GM18858 (cell line): ENCODE measurements around the gene PCNX4.

ENCODE experiments used
- ATAC-seq: cut with Tn5 transposase; IDR thresholded peaks from one replicate; pipeline ENCODE4 v1.9.1; 2021; ENCODE audit not compliant: unreplicated experiment

The PCNX4 gene

GRCh38 chr14:60204843-60205774 is 113.4 kb downstream of the PCNX4 start:
- ATAC-seq = peak; percentile 43

GRCh38 chr14:60206249-60206670 is 114.5 kb downstream of the PCNX4 start:
- no peak for ATAC-seq

GRCh38 chr14:60206837-60207533 is 115.3 kb downstream of the PCNX4 start:
- peak; percentile 38 for ATAC-seq

- ATAC-seq = no peak
These were observed 119.0 kb downstream of the PCNX4 start for GRCh38 chr14:60210703-60211102.

GRCh38 chr14:60211153-60211552 is 119.4 kb downstream of the PCNX4 start:
- ATAC-seq = no peak

- peak; percentile 90 for ATAC-seq
These were observed 121.0 kb downstream of the PCNX4 start for GRCh38 chr14:60212503-60213371.

DNA sequence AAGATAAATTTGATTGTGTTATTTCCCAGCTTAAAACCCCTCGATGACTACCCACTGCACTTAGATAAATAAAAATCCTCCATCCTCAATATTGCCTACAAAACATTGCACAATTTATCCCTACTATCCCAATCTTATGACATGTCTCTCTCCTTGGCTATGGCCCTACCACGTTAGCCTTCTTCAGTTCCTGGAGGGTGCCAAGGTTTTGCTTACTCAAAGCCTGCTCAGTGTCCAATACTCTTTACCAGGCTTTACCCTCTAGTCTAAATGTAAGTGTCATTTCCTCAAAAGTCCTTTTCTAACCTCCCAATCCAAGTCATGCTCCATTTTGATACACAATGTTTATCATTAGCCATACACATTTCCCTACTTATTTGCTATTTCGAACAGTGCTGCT is 122.3 kb downstream of the PCNX4 start:
- no peak for ATAC-seq

DNA sequence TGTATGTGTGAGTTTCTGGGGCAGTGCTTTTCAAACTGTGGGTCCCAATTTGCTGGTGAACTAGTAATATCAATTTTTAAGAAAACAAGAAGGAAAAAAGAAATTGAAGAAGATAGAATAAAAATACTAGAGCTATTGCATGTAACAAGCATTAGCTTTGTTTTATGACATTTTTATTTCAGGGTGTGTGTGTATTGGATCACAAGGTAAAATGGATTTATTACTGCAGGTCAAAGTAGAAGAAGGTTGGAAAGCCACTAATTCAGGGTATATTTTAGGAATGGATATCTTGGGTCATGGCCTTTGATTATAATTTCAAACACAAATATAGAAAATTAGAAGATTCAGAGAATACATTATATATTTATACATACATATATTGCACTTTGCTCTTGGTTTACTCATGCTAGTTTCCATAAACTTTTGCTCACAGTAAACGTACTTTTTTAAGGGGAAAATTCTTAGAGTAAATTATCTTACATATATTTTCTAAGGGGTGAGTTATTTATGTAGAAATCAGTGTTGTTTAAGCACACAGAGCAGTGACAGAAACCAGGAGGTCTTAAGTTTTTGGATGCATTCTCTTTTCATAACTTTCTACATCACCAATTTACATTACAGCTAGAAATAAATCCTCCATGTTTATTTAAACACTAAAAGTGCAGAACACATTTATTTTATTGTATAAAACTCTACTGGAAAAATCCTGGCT is 122.8 kb downstream of the PCNX4 start:
- no peak for ATAC-seq

DNA sequence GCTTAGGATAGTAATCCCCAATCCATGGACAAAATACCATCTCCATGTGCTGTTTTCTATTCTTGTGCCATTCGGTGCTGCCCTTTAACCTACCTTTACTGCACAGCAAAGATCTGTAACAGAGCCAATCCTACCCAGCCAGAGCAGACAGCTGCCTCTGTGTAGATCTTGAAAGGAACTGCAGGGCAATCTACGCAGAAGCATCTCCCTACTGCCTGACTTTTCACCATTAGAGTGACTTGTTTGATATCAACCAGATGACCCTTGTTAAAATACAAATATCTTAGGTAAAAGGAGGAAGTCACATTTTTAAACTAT is 123.4 kb downstream of the PCNX4 start:
- no peak for ATAC-seq

- ATAC-seq = no peak
These were observed 124.0 kb downstream of the PCNX4 start for GRCh38 chr14:60215520-60216420.

DNA sequence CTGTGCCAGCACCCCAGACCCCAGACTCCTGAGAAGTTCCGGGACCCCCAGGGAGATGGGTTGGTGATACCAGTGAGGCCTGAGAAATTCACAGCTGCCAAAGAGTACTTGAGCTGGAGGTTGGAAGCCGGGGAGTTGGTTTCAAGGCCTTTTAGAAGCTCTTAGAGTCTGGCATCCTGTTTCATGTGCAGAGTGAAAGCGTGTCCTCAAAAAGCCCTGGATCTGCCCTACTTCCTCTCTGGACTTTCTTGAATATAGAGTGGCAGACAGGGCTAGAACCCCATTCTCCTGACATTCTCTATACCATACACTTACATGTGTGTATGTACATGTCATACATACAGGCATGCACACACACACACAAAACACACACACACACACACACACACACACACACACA is 126.0 kb downstream of the PCNX4 start:
- ATAC-seq = no peak
